GM12801 (cell line): Measurements from ENCODE around the gene FYN.

Experiments used
- CTCF ChIP-seq: IDR thresholded peaks from one replicate; pipeline ENCODE4 v1.5.1; 2011; ENCODE audit warnings: control low read depth; ENCODE audit not compliant: insufficient read length; ENCODE audit errors: extremely low read depth

Gene FYN

GRCh38 chr6:111662794-111663593 is 210.3 kb downstream of the FYN start:
- no peak for TF ChIP-seq CTCF

GRCh38 chr6:111662072-111662793 is 211.0 kb downstream of the FYN start:
- TF ChIP-seq CTCF = no peak

- no peak for TF ChIP-seq CTCF
These were observed 211.7 kb downstream of the FYN start for GRCh38 chr6:111661541-111662061.

- no peak for TF ChIP-seq CTCF
These were observed 212.7 kb downstream of the FYN start for GRCh38 chr6:111660531-111660930.

- TF ChIP-seq CTCF = no peak
These were observed 214.6 kb downstream of the FYN start for GRCh38 chr6:111658462-111659154.

- no peak for TF ChIP-seq CTCF
These were observed 216.1 kb downstream of the FYN start for GRCh38 chr6:111657146-111657545.

GRCh38 chr6:111653979-111654378 is 219.3 kb downstream of the FYN start:
- no peak for TF ChIP-seq CTCF
